ENCODE results near the gene TMEM59L. TPM values are rescaled to one million over a fixed set of nuclear protein-coding genes. Genes with fewer than 3 reads are reported as not detected.
"Not testable (repeated sequence)": the region's sequence is repeated elsewhere in the genome, so short reads cannot be mapped to it uniquely, and the experiment has no call there.

Gene TMEM59L
- total and polyA plus RNA-seq, 2 of the 4 experiments (the other 2 are of a cell fraction) = under 0.01 to 5.9 TPM

DNA sequence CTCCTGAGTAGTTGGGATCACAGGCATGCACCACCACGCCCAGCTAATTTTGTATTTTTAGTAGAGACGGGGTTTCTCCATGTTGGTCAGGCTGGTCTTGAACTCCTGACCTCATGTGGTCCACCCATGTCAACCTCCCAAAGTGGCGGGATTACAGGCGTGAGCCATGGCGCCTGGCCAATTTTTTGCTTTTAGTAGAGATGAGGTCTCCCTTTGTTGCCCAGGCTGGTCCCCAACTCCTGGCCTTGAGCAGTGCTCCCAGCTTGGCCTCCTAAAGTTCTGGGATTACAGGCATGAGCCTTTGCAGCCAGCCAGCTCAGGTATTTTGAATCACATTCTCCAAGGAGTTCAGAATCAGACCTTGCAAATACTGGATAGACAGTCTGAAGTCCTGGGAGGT, 19.9 kb upstream of the TMEM59L start:
- BruUV-seq (replicated peaks); intact Hi-C loops (cut with micrococcal nuclease); H2BK20ac ChIP-seq (ENCODE audit: low read depth, low read length); H3K4ac ChIP-seq (ENCODE audit: low read depth, low read length); H3K23ac ChIP-seq (ENCODE audit: low read depth, low read length); in situ Hi-C loops (cut with MboI; ENCODE audit: low sequenced_read_pairs); H2AFZ ChIP-seq (replicated peaks; ENCODE audit: low read length, poor library complexity); H4K20me1 ChIP-seq (ENCODE audit: insufficient read depth, low read length); H3K27ac ChIP-seq (ENCODE audit: insufficient read depth, low read length); H4K5ac ChIP-seq (ENCODE audit: low read depth, low read length); H3K4me1 ChIP-seq (ENCODE audit: control insufficient read depth, insufficient read depth, low read length); H2AK9ac ChIP-seq (replicated peaks; ENCODE audit: low read depth, low read length, poor library complexity); H2AK5ac ChIP-seq (ENCODE audit: low read depth, low read length); H2BK15ac ChIP-seq (ENCODE audit: low read depth, low read length); H4K91ac ChIP-seq (ENCODE audit: insufficient read depth, low read depth, low read length); H3K4me2 ChIP-seq (ENCODE audit: low read depth, low read length); dilution Hi-C loops (cut with HindIII; ENCODE audit: low sequenced_read_pairs, unreplicated experiment); H3K36me3 ChIP-seq (ENCODE audit: control insufficient read depth, insufficient read depth, low read length); H3K4me3 ChIP-seq (ENCODE audit: insufficient read depth, low read depth, low read length); H3K56ac ChIP-seq (ENCODE audit: extremely low read depth, insufficient read depth, low read length); H3K18ac ChIP-seq (ENCODE audit: low read depth, low read length); H2BK120ac ChIP-seq (ENCODE audit: low read depth, low read length); POLR2A ChIA-PET (ENCODE audit: unreplicated experiment); ATAC-seq (ENCODE audit: low read depth); H3K9me1 ChIP-seq (ENCODE audit: insufficient read depth, low read length); H3K27me3 ChIP-seq (ENCODE audit: control insufficient read depth, insufficient read depth, low read length); H3K9me3 ChIP-seq (ENCODE audit: control insufficient read depth, insufficient read depth, low read length); H2BK5ac ChIP-seq (ENCODE audit: low read depth, low read length, poor library complexity, severe bottlenecking); H3K9ac ChIP-seq (ENCODE audit: low read depth, low read length); H4K8ac ChIP-seq (ENCODE audit: low read depth in 2 of 2, low read length in 2 of 2); DNase-seq; H3K14ac ChIP-seq (replicated peaks; ENCODE audit: low read depth, low read length): not testable (repeated sequence)
- CTCF ChIA-PET = interaction anchor here (3.0 kb wide), 1 partner anchor 255 kb away, joined by 12 read pairs; no protein-coding TSS in a partner anchor
- WGBS, 2 experiments (ENCODE audit: extremely low coverage in 2 of 2, insufficient read length in 1 of 2) = no CpG with 5 or more reads among the region's 5 CpGs
- H3K79me1 ChIP-seq (ENCODE audit: low read depth in 1 of 2, low read length in 2 of 2) = peaks cover 6 to 20% of the 10 kb centered on the region in 2 experiments; a peak in 3 of 4 replicates

All from IMR-90 (cell line).